Upper lobe of left lung (tissue), 6 donors: ENCODE data around the gene PHF11. TPM values are rescaled to one million over a fixed set of nuclear protein-coding genes. Genes with fewer than 3 reads are reported as not detected.

Experiments
- ATAC-seq, 2 donors: fragments of 200-7000 bp; cut with Tn5 transposase; one replicate each; pipeline ENCODE4 v1.9.1; 2022; ENCODE audit warnings: mild to moderate bottlenecking in 2 of 2, moderate library complexity in 2 of 2; ENCODE audit not compliant: low FRiP score in 2 of 2
- DNase-seq, 2 donors: peaks; one replicate each; pipeline ENCODE4 v3.0.0-alpha.2; 2019 to 2020
- H3K27ac ChIP-seq, 4 donors: fragments of 200-600 bp; sonication (generic); one replicate each; pipeline ENCODE4 v1.5.1; 2016 to 2019
- H3K27me3 ChIP-seq, 4 donors: fragments of 200-600 bp; sonication (generic); one replicate each; pipeline ENCODE4 v1.5.1; 2017 to 2019
- H3K36me3 ChIP-seq, 4 donors: fragments of 200-600 bp; sonication (generic); one replicate each; pipeline ENCODE4 v1.5.1; 2016 to 2019
- H3K4me1 ChIP-seq, 4 donors: fragments of 200-600 bp; sonication (generic); one replicate each; pipeline ENCODE4 v1.5.1; 2018 to 2019
- H3K4me3 ChIP-seq, 4 donors: fragments of 200-600 bp; sonication (generic); one replicate each; pipeline ENCODE4 v1.5.1; 2017 to 2019; ENCODE audit warnings: mild to moderate bottlenecking in 2 of 4, moderate library complexity in 1 of 4
- H3K9me3 ChIP-seq, 4 donors: fragments of 200-600 bp; sonication (generic); one replicate each; pipeline ENCODE4 v1.5.1; 2018 to 2019
- EP300 ChIP-seq, 4 donors: sonication (generic); formaldehyde crosslinking; IDR thresholded peaks; one replicate each; pipeline ENCODE4 v1.5.1; 2017; ENCODE audit warnings: antibody characterized with exemption in 4 of 4, control low read depth in 2 of 4
- POLR2A ChIP-seq, 4 donors: fragments of 450-650 bp; IDR thresholded peaks; one replicate each; pipeline ENCODE4 v1.5.1; 2016 to 2017; ENCODE audit warnings: antibody characterized with exemption in 4 of 4, mild to moderate bottlenecking in 2 of 4
- POLR2AphosphoS5 ChIP-seq, 2 donors: sonication (generic); formaldehyde crosslinking; IDR thresholded peaks; one replicate each; pipeline ENCODE4 v1.5.1; 2017; ENCODE audit warnings: antibody characterized with exemption in 2 of 2
- WGBS, 2 donors: methylation state at CpG; one replicate each; pipeline ENCODE4 v1.1.5; 2017 to 2018; 5-methylcytosine and 5-hydroxymethylcytosine counted together
- total RNA-seq, 6 donors: library from RNA; depleted of rRNA in 4 of 6; stranded (reverse); fragments of >200 nt in 4 of 6; gene quantifications; one replicate each; pipeline versions ENCODE4 v1.1.0 to v1.2.1, GENCODE V29; 2016 to 2021
- TF ChIP-seq, protein P1 (sequence below), 6 experiments: fragments of 450-650 bp in 4 of 6; fragments of 200-600 bp in 2 of 6; sonication (generic) in 2 of 6; IDR thresholded peaks; one replicate each; pipeline ENCODE4 v1.5.1; 2016 to 2019; ENCODE audit warnings: antibody characterized with exemption in 6 of 6
- donor health status: DM: no; HTN: no; CAD: no; lungs with moderate emphysema.
- donor health status: DM: no; HTN: yes; CAD: no; lungs with severe emphysema.

The PHF11 gene
- total RNA-seq, 6 donors from 2014 or later: 27.1 to 89.1 (median 39.3) TPM

DNA sequence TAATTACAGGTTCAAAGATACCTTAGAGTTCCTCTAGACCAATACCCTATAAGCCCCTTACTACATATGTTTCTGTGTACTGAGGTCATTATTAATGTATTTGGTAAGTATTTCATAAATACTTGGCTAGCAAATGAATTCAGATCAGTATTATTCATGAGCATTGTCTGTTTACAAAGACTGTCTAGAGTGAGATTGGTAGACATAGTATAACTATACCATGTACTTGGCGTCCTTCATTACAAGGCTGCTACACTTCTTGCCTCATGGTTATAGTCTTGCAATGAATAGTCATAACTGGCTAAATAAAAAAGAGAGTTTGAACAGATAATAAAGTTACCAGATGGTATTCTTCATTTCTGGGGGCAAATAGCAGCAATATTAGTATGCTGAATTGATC is 39.6 kb upstream of the PHF11 start:
- ATAC-seq: no peak
- no peaks in the 10 kb centered on the region for H3K9me3 ChIP-seq
- peaks cover 0 to 14% (median 3%) of the 10 kb centered on the region in 4 donors for H3K36me3 ChIP-seq
- H3K4me1 ChIP-seq: peaks cover 0 to 7% (median 2%) of the 10 kb centered on the region in 4 donors
- H3K4me3 ChIP-seq: no peak overlapping the region
- H3K27me3 ChIP-seq: no peaks in the 10 kb centered on the region
- DNase-seq: no peak
- no peak overlapping the region for H3K27ac ChIP-seq
- no peak for TF ChIP-seq POLR2A (IDR thresholded peaks at IDR 0.05)
- TF ChIP-seq POLR2AphosphoS5 (IDR thresholded peaks at IDR 0.05): no peak
- TF ChIP-seq, protein P1, sequence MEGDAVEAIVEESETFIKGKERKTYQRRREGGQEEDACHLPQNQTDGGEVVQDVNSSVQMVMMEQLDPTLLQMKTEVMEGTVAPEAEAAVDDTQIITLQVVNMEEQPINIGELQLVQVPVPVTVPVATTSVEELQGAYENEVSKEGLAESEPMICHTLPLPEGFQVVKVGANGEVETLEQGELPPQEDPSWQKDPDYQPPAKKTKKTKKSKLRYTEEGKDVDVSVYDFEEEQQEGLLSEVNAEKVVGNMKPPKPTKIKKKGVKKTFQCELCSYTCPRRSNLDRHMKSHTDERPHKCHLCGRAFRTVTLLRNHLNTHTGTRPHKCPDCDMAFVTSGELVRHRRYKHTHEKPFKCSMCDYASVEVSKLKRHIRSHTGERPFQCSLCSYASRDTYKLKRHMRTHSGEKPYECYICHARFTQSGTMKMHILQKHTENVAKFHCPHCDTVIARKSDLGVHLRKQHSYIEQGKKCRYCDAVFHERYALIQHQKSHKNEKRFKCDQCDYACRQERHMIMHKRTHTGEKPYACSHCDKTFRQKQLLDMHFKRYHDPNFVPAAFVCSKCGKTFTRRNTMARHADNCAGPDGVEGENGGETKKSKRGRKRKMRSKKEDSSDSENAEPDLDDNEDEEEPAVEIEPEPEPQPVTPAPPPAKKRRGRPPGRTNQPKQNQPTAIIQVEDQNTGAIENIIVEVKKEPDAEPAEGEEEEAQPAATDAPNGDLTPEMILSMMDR (IDR thresholded peaks at IDR 0.05): no peak
- no peak for TF ChIP-seq EP300 (IDR thresholded peaks at IDR 0.05)
- 100% methylated on average over 1 of the region's 1 CpG for WGBS, 2 donors

DNA sequence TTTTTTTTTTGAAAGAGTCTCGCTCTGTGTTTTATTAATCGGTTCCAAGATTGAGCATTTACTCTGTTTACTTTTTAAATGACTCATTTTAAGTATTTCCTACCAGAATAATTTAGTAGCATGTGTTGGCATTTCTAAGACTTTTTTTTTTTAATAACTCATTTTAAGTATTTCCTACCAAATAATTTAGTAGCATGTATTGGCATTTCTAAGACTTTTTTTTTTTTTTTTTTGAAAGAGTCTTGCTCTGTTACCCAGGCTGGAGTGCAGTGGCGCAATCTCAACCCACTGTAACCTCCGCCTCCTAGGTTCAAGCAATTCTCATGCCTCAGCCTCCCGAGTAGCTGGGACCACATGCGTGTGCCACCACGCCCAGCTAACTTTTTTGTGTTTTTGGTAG is 38.5 kb upstream of the PHF11 start:
- Histone ChIP-seq H3K4me3 (no peak overlapping the region), H3K36me3 (peaks cover 0 to 21% (median 10%) of the 10 kb centered on the region in 4 donors), H3K27me3 (no peaks in the 10 kb centered on the region), H3K4me1 (peaks cover 0 to 7% (median 2%) of the 10 kb centered on the region in 4 donors), H3K27ac (no peak overlapping the region), H3K9me3 (no peaks in the 10 kb centered on the region)
- peak in 1 of 2 donors; percentile 32 for DNase-seq
- ATAC-seq: no peak
- WGBS, 2 donors: 75 to 79% methylated on average over 7 of the region's 7 CpGs
- TF ChIP-seq POLR2A (IDR thresholded peaks at IDR 0.05) (no peak), POLR2AphosphoS5 (IDR thresholded peaks at IDR 0.05) (no peak), EP300 (IDR thresholded peaks at IDR 0.05) (no peak)
- TF ChIP-seq, protein P1 (IDR thresholded peaks at IDR 0.05): no peak

DNA sequence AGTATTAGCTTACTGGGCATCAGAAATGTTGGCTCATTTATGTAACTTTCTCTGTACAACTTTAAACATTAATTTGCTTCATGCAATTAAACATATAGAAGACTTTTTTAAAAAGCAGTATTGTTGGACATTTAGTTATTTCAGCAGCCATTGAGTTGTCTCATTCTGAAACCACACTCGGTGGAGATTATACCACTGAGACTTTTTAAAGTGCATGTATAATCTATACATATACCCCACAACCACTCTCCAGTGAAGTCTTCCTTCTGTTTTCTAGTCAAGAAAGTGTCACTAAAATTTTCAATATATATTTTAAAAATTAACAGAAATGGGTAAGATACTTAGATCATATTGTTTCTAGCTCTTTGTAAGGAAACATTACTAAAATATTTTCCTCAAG is 36.2 kb upstream of the PHF11 start:
- Histone ChIP-seq H3K4me1 (peaks cover 0 to 1% (median 0%) of the 10 kb centered on the region in 4 donors), H3K9me3 (peaks cover 0 to 7% (median 5%) of the 10 kb centered on the region in 4 donors), H3K4me3 (no peak overlapping the region), H3K36me3 (peaks cover 0 to 37% (median 25%) of the 10 kb centered on the region in 4 donors), H3K27me3 (no peaks in the 10 kb centered on the region), H3K27ac (no peak overlapping the region)
- WGBS, 2 donors: 85 to 94% methylated on average over 1 of the region's 1 CpG
- no peak for DNase-seq
- ATAC-seq: no peak
- no peak for TF ChIP-seq POLR2AphosphoS5 (IDR thresholded peaks at IDR 0.05)

DNA sequence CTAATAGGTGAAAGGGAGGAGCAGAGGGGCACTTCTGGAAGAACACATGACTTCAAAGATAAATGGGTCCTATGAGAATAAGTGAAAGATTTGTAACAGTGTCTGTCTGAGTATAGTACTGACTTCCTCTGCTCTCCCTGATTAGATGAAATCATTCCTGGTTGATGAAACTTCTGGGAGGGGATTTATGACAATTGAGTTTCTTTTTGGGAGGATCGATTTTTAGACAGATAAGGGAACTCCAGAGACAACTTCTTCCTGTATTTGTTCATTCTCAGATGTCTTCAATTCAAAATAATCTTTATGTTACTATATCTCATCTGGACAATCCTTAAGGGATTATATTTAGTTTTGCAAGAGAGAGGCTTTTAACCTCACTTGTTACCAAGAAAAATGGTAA is 31.7 kb upstream of the PHF11 start:
- 69 to 72% methylated on average over 1 of the region's 1 CpG for WGBS, 2 donors
- H3K4me3 ChIP-seq: no peak overlapping the region
- H3K27ac ChIP-seq: no peak overlapping the region
- TF ChIP-seq EP300 (IDR thresholded peaks at IDR 0.05) (no peak), POLR2A (IDR thresholded peaks at IDR 0.05) (no peak), POLR2AphosphoS5 (IDR thresholded peaks at IDR 0.05) (no peak)
- TF ChIP-seq, protein P1 (IDR thresholded peaks at IDR 0.05): no peak
- no peak for ATAC-seq
- H3K9me3 ChIP-seq: peaks cover 0 to 7% (median 5%) of the 10 kb centered on the region in 4 donors
- DNase-seq: no peak
- peaks cover 5 to 59% (median 26%) of the 10 kb centered on the region in 4 donors for H3K36me3 ChIP-seq
- H3K4me1 ChIP-seq: no peaks in the 10 kb centered on the region
- no peaks in the 10 kb centered on the region for H3K27me3 ChIP-seq

DNA sequence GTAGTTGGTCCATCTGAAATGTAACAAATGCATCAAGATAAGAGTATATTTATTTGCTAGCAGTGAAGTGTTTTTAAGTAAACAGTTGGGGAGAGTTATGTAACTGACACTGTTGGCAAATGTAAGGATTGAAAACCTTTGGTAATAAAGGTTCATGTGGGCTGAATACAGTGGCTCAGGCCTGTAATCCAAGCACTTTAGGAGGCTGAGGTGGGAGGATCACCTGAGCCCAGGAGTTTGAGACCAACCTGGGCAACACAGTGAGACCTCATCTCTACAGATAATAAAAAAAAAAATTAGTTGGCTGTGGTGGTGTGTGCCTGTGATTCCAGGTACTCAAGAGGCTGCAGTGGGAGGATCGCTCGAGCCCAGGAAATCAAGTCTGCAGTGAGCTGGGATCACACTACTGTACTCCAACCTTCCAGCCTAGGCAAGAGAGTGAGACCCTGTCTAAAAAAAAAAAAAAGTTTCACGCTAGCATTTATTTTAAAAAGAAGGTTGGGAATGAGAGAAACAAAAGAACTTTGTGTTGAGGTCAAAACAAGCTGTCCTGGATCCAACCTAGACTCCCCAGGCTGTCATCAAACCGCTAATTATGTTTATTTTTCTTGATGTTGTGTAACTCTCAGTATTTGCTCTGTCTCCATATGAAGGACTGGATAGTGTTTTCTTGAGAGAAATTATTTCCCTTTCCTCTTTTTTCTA is 31.0 kb upstream of the PHF11 start:
- Histone ChIP-seq H3K4me3 (no peak overlapping the region), H3K4me1 (no peaks in the 10 kb centered on the region), H3K9me3 (peaks cover 0 to 7% (median 5%) of the 10 kb centered on the region in 4 donors), H3K36me3 (peaks cover 5 to 59% (median 26%) of the 10 kb centered on the region in 4 donors), H3K27me3 (no peaks in the 10 kb centered on the region), H3K27ac (no peak overlapping the region)
- DNase-seq: no peak
- no peak for TF ChIP-seq POLR2A (IDR thresholded peaks at IDR 0.05)
- no peak for TF ChIP-seq POLR2AphosphoS5 (IDR thresholded peaks at IDR 0.05)
- TF ChIP-seq EP300 (IDR thresholded peaks at IDR 0.05): no peak
- TF ChIP-seq, protein P1 (IDR thresholded peaks at IDR 0.05): no peak
- no peak for ATAC-seq
- WGBS, 2 donors: 81 to 88% methylated on average over 4 of the region's 4 CpGs
